Panc1 (cell line): ENCODE data around the gene TGM6.

Experiments
- SIN3A ChIP-seq: IDR thresholded peaks from 2 replicates; pipeline ENCODE4 v1.6.1; 2012; ENCODE audit warnings: low read depth, mild to moderate bottlenecking, low read length, moderate library complexity, borderline replicate concordance; ENCODE audit not compliant: insufficient read depth
- TF ChIP-seq, protein P1 (sequence below): fragments of 450-650 bp; IDR thresholded peaks from 2 replicates; pipeline ENCODE4 v1.5.1; 2017; ENCODE audit warnings: mild to moderate bottlenecking

DNA sequence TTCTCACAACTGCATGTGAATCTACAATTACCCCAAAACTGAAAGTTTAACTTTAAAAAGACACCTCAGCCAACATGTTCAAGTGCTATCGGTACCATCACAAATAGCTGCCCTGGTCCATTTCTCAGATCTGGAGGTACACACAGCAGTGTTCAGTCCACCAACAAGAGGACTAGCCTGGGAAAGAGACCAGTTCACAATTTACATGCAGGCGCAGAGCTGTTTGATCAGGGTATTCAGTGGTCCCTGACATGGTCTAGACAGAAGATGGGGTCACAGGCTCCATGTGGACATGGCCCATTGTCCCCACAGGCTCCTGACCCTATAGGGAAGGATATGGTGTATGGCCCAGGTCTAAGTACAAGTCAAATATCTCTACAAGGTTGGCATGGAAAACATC is 15.6 kb upstream of the TGM6 start:
- TF ChIP-seq, protein P1, sequence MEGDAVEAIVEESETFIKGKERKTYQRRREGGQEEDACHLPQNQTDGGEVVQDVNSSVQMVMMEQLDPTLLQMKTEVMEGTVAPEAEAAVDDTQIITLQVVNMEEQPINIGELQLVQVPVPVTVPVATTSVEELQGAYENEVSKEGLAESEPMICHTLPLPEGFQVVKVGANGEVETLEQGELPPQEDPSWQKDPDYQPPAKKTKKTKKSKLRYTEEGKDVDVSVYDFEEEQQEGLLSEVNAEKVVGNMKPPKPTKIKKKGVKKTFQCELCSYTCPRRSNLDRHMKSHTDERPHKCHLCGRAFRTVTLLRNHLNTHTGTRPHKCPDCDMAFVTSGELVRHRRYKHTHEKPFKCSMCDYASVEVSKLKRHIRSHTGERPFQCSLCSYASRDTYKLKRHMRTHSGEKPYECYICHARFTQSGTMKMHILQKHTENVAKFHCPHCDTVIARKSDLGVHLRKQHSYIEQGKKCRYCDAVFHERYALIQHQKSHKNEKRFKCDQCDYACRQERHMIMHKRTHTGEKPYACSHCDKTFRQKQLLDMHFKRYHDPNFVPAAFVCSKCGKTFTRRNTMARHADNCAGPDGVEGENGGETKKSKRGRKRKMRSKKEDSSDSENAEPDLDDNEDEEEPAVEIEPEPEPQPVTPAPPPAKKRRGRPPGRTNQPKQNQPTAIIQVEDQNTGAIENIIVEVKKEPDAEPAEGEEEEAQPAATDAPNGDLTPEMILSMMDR, result no peak
- no peak for TF ChIP-seq SIN3A
